ENCODE measurements around the gene FXYD6.
A peak's percentile ranks its signal among the peaks of the same experiment; 100 is the strongest.

The FXYD6 gene

GRCh38 chr11:117827521-117828511, 48.6 kb downstream of the FXYD6 start:
- peak; percentile 55 for DNase-seq

- DNase-seq: no peak
Observed at GRCh38 chr11:117826832-117827231, 49.6 kb downstream of the FXYD6 start.

DNA sequence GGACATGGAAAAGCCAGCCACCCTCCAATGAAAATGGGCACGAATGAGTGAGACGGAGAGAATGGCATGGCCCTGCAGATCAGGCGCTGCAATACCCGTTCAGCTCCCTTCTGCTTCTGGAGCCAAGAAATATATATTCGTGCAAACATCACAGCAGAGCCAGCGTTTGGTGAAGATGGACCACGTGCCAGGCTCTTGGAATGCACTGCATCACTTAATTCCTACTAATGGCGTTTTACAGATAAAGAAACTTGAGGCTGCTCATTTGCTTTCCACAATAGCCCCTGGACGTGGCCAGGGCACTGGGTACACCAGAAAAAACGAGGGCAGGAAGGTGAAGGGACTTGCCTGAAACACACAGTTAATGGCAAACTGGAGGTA, 50.3 kb downstream of the FXYD6 start:
- DNase-seq: no peak

- DNase-seq: no peak
Observed at GRCh38 chr11:117825538-117826189, 50.8 kb downstream of the FXYD6 start.

DNA sequence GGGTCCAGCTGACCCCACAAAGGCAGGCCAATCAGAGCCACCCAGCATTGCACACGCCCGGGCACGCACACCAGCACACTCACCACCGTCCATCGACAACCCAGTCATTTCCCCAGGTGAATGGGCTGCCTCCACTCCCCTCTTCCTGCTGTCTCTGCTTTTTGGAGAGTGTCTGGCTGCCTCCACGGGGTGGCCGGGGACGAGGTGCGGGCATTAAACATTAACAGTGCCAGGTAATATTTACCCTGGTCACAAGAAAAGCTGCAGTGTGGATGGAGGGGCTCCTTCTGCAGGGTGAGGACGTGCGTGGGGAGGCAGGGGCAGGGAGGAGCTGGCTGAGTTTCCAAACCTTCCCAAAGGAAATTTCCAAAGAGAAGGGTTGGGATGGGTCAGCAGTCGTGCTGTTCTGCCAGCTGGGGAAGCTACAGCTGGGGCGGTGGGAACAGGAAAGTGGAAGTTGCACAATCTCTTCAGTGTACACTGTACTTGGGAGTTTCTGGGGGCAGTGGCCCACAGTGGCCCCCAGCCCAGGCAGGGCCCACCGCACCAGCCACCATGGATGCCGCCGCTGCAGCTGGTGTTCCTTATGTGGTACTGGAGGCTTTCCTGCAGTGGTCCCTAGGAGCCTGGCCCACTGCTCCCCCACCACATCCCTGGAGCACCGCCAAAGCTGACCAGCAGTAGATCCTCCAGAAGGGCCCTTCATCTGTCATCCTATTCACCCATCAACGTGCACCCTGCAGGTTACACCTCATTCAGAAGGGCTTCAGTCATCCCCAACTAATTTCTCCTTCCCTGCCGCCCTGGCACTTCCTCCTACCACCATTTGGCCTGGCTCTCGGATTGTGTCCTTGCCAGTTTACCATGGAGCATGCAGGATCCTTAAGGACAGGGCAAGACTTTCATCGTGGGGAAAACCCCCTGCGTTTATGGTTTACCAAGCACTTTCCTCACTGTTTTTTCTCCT, 51.6 kb downstream of the FXYD6 start, which contains the start of gene FXYD2:
TSS of gene FXYD2 (minus strand) at position 174 of the 967 bp plus-strand sequence. CDS start at position 108, 66 bp downstream.
- DNase-seq: no peak

DNA sequence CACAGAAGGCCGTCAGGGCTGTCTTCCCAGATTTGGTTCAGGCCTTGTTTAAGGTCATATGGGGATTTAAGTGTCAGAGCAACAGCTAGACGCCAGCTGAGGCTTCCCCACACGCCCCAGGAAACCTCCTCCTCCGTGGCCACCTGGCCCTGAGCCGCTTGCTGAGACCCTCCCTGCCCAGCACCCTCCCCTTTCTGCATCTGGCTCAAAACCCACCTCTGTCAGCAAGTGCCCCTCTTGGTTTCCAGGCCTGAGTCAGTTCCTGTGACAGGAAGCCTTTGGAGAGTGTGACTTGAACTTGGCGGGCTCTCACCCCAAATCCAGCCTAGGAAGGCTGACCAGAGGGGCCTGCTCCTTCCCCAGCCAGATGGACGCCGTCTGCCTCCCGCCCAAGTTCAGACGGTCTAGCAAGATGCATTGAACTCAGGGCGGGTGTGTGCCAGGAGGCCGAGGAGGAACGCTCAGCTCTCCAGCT, 52.5 kb downstream of the FXYD6 start:
- no peak for DNase-seq

DNA sequence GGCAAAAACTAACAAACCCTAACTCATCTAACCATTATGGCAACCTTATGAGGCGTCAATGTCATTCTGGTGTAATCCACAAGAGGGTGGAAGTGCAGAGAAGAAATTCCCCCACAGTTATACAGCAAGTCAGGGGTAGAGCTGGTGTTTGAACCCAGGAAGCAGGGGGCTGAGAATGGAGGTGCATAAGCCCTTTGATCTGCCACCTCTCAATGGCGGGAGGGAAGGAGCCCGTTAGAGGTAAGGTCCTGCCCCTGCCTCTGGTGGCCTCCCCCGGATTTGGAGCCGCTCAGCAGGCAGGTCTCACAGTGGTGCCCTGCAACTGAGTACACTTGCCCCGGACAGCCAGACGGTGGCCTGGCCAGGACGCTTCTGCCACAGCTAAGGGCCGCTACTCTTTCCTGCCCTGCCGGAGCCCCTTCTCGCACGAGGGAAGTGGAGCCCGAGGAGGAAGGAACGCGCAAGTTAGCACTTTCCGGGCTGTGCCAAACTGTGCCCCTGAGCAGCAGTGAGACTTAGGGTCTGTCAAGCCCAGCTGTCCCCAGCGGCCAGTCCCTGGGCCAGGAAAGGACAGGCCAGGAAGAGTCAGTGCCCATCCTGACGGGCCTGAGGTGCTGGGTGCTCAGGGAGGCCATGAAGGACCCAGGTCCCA, 53.0 kb downstream of the FXYD6 start:
- no peak for DNase-seq

DNA sequence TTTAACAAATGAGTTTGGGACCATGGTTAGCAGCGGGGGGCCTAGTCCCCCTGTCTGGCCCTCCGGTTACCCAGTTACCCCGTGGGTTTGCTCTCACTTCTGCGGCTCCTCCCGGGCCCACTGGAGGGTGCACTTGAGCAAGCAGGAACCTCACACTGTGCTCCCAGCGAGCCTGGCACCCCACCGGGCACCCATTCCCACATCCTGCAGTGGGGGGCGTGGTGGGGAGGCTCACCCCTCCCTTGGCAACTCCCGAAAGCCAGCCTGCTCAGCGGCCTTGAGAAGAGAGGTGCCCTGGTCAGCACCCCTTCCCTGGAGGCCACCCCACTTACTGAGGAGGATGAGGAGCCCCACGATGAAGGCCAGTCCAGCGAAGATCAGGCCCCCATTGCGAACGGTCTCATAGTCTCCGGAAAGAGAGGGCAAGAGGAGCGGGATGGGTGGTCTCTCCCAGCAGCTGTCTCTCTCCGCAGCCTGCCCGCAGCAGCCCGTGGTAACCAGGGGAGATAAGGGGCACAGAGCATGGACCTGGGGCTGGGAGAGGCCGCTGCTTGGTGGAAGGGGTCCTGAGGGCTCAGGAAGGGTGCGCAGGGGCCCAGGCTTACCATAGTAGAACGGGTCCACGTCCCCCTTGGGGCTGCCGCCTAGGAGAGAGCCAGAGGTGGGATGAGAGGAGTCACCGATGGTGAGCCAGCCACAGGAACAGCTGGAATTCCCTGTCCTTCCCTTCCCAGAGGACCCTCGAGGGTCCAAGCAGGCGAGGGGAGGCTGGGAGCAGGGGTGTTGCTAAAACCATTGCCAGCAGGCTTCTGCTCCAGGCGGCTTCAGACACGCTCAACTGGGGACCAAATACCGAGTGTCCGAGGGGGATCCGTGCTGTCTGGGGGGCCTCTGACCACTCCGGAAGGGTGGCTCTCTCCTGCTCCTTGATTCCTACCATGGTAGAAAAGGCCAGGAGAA, 54.1 kb downstream of the FXYD6 start:
- DNase-seq: no peak

GRCh38 chr11:117821431-117821830, 55.0 kb downstream of the FXYD6 start:
- no peak for DNase-seq

DNA sequence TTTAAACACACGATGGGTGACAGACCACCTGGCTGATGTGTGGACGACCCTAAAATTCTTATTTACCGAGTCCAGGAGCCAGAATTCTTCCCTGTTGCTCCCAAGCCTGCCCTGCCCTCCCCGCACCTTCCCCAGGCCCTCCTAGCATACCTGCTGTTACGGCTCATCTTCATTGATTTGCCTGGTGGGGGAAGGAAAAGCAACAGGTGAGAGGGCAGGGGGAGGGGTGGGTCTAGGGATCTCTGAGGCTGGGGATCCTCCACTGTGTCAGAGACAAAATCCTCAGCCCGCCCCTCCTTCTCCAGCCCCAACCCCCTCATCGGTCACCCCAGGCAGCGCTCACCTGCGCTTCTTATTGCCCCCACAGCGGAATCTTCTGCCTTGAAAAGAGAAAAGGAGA, 55.9 kb downstream of the FXYD6 start:
- DNase-seq: no peak

DNA sequence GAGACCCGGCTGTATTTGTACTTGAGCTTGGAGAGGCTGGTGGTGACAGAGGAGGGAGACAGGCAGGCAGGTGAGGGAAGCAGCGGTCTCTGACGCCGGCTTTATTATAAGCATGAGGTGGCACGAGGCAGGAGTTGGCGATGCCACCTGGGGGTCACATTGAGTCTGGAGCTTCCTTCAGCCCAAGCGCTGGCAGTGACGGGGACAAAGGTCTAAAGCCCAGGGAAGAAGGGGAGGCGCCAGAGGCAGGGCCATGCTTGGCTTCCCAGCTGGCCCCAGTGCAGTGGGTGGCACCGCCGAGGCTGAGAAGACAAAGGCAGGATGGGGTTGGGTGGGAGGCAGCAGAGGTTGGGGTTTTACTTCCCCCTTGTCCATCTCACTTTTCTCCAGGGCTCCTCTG, 56.4 kb downstream of the FXYD6 start:
- DNase-seq: no peak

GRCh38 chr11:117819096-117820040, 57.1 kb downstream of the FXYD6 start:
- DNase-seq: peak; percentile 62

DNA sequence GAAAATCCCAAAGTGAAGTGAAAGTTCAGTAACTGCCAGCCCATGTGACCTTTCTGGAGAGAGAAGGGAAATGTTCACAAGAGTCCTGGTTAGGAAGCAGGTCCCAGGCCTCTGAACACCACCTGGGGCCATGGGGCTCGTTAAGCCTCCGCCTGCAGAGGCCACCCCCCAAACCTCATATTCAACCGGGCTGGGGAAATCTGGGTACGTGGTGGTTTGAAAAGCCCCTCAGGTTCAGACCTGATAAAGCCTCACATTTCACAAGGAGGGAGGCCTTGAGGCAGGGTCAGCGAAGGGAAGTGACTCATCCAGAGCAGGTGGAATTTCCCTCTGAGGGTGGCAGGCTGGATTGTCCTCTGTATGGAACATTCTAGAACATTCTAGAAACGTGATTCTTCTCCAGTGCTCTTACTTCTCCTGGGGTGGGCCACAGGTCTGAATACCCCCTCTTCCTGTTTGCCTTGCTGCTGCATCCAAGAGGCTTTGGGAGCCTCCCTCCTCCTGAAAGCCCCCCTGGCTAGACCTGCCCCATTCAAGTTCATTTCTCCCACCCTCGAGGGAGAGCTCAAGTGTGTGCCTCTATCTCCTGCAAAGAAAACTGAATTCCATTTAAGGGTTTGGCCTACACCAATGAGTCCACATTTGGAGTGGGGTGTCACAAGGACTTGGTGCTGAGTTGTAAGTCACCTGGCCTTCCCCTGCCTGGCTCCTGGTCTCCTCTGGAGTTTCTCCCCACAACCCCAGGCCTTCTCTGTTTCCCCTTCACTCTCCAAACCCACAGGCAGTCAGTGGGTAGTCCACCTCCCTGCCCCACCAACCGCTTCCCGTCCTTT, 58.2 kb downstream of the FXYD6 start:
- DNase-seq: peak; percentile 57

DNA sequence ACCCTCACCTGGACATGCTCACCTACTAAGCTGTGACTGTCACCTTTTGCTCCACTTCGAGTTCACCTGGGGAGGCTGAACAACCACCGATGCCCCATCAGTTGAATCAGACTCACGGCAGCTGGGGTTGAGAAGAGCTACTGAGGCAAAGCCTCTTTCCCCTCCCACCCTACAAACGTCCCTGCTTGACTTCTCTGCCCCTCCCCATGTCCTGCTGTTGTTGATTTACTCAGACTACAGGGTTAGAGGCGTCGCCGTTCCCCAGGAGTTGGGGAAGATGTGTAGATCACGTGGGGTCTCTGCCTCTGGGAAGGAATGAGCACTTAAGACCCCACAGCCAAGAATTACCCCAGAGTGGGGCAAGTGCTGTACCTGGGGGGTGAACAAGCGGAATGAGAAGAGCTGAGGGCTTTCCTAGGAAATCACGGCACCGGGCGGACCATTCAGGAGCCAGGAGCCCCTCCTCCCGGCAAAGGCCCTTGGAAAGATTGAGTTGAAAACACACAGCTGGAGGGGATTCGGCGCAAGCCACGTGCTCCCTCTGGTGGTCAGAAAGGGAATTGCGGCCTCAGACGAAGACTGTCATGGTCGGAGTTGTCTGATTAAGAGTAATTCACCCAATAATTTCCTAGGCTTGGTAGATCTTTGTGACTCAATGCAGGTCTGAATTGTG, 59.0 kb downstream of the FXYD6 start:
- peak; percentile 74 for DNase-seq

GRCh38 chr11:117816846-117817367, 59.6 kb downstream of the FXYD6 start:
- no peak for DNase-seq

GRCh38 chr11:117816151-117816741, 60.2 kb downstream of the FXYD6 start:
- no peak for DNase-seq

- peak; percentile 57 for DNase-seq
Observed at GRCh38 chr11:117815262-117815803, 61.1 kb downstream of the FXYD6 start.
